COLO668 (cell line): ENCODE results near the gene GPR45.

Experiments
- DNase-seq: peaks from one replicate; lab custom pipeline; 2025; ENCODE audit not compliant: unreplicated experiment; lab: John Stamatoyannopoulos, UW

GPR45 gene

GRCh38 chr2:105254531-105255210, 13.1 kb downstream of the GPR45 start:
- no peak for DNase-seq

- no peak for DNase-seq
Observed at GRCh38 chr2:105255979-105256378, 14.4 kb downstream of the GPR45 start.

GRCh38 chr2:105256431-105257047, 15.0 kb downstream of the GPR45 start:
- DNase-seq, result no peak

GRCh38 chr2:105257981-105258380, 16.4 kb downstream of the GPR45 start:
- DNase-seq, result no peak

GRCh38 chr2:105258835-105259350, 17.4 kb downstream of the GPR45 start:
- no peak for DNase-seq

GRCh38 chr2:105261061-105261460, 19.5 kb downstream of the GPR45 start:
- no peak for DNase-seq

- no peak for DNase-seq
Observed at GRCh38 chr2:105262651-105263091, 21.1 kb downstream of the GPR45 start.

- no peak for DNase-seq
Observed at GRCh38 chr2:105269426-105269825, 27.9 kb downstream of the GPR45 start.

GRCh38 chr2:105271393-105272045, 30.0 kb downstream of the GPR45 start:
- DNase-seq, result no peak

GRCh38 chr2:105272176-105272575, 30.6 kb downstream of the GPR45 start:
- DNase-seq, result no peak

GRCh38 chr2:105274046-105274445, 32.5 kb downstream of the GPR45 start:
- DNase-seq, result no peak

- no peak for DNase-seq
Observed at GRCh38 chr2:105278654-105279053, 37.1 kb downstream of the GPR45 start.

- no peak for DNase-seq
Observed at GRCh38 chr2:105279126-105279525, 37.6 kb downstream of the GPR45 start.

- no peak for DNase-seq
Observed at GRCh38 chr2:105280281-105280680, 38.7 kb downstream of the GPR45 start.

- DNase-seq, result no peak
Observed at GRCh38 chr2:105283532-105283931, 42.0 kb downstream of the GPR45 start.

- peak; percentile 20 for DNase-seq
Observed at GRCh38 chr2:105287692-105288091, 46.1 kb downstream of the GPR45 start.

- no peak for DNase-seq
Observed at GRCh38 chr2:105288133-105288532, 46.6 kb downstream of the GPR45 start.

- DNase-seq, result no peak
Observed at GRCh38 chr2:105290981-105291660, 49.6 kb downstream of the GPR45 start.

- no peak for DNase-seq
Observed at GRCh38 chr2:105291981-105292380, 50.4 kb downstream of the GPR45 start.
